B cell (primary cell): ENCODE results near the gene PGP. TPM values are rescaled to one million over a fixed set of nuclear protein-coding genes. Genes with fewer than 3 reads are reported as not detected.
A peak's percentile ranks its signal among the peaks of the same experiment; 100 is the strongest.

ENCODE experiments used
- ATAC-seq: fragments of 200-7000 bp; cut with Tn5 transposase; one replicate; pipeline ENCODE4 v1.10.0; 2021; ENCODE audit warnings: low read depth, mild to moderate bottlenecking, moderate number of reproducible peaks, moderate library complexity
- CTCF ChIA-PET: fragments of 350-600 bp; sonication (Branson Sonifier 250); formaldehyde crosslinking; loops from one replicate; lab custom pipeline; 2021; ENCODE audit warnings: antibody characterized with exemption, inconsistent platforms; lab: Charles Lee
- POLR2A ChIA-PET: fragments of 350-600 bp; sonication (Branson Sonifier 250); formaldehyde crosslinking; loops from one replicate; lab custom pipeline; 2021; ENCODE audit warnings: antibody characterized with exemption; lab: Charles Lee
- DNase-seq: peaks from one replicate; pipeline ENCODE4 v3.0.0; 2013
- H2AFZ ChIP-seq: 2 replicates; pipeline ENCODE4 v1.6.1; 2012; ENCODE audit warnings: mild to moderate bottlenecking, low read depth, low read length; ENCODE audit not compliant: insufficient read depth, poor library complexity, severe bottlenecking
- H3K27ac ChIP-seq, 2 donors: 1 replicate in 1 of 2; 2 replicates in 1 of 2; pipeline ENCODE4 v1.5.1; 2012 to 2013; ENCODE audit warnings: low read length in 2 of 2, mild to moderate bottlenecking in 2 of 2, moderate library complexity in 1 of 2
- H3K27me3 ChIP-seq, 4 experiments: fragments of 200-600 bp in 1 of 4; sonication (generic) in 1 of 4; replicated peaks in 1 of 4; 1 replicate in 2 of 4; 2 replicates in 2 of 4; pipeline versions ENCODE4 v1.6.1 to v1.7.0; 2013 to 2016; ENCODE audit warnings: low read length in 3 of 4, mild to moderate bottlenecking in 2 of 4, mixed read lengths in 1 of 4, moderate library complexity in 1 of 4; ENCODE audit not compliant: insufficient read depth in 4 of 4, control insufficient read depth in 3 of 4; ENCODE audit errors: control extremely low read depth in 1 of 4
- H3K36me3 ChIP-seq, 2 experiments: replicated peaks in 1 of 2; 1 replicate in 1 of 2; 2 replicates in 1 of 2; pipeline versions ENCODE4 v1.6.1 to v1.7.1; 2013; ENCODE audit warnings: low read length in 1 of 2; ENCODE audit not compliant: insufficient read depth in 2 of 2, control insufficient read depth in 1 of 2; ENCODE audit errors: control extremely low read depth in 1 of 2, extremely low read depth in 1 of 2
- H3K4me1 ChIP-seq, 2 donors: fragments of 200-600 bp in 1 of 2; sonication (generic) in 1 of 2; 1 replicate in 1 of 2; 2 replicates in 1 of 2; pipeline versions ENCODE4 v1.5.1 to v1.6.1; 2013 to 2017; ENCODE audit warnings: low read length in 2 of 2; ENCODE audit not compliant: control insufficient read depth in 2 of 2, insufficient read depth in 2 of 2
- H3K4me2 ChIP-seq: replicated peaks from 2 replicates; pipeline ENCODE3; 2012; ENCODE audit warnings: mild to moderate bottlenecking, low read depth, low read length; ENCODE audit not compliant: poor library complexity, severe bottlenecking
- H3K4me3 ChIP-seq, 5 experiments: fragments of 200-600 bp in 1 of 5; sonication (generic) in 1 of 5; 1 replicate in 3 of 5; 2 replicates in 2 of 5; pipeline versions ENCODE4 v1.5.1 to v1.7.0; 2011 to 2016; ENCODE audit warnings: low read length in 4 of 5, mild to moderate bottlenecking in 4 of 5, low read depth in 2 of 5, control low read depth in 1 of 5, moderate library complexity in 1 of 5; ENCODE audit not compliant: insufficient read depth in 1 of 5; ENCODE audit errors: control extremely low read depth in 1 of 5, extremely low read depth in 1 of 5
- H3K79me2 ChIP-seq: fragments of 200-600 bp; sonication (generic); one replicate; pipeline ENCODE4 v1.6.0; 2016; ENCODE audit warnings: low read length; ENCODE audit not compliant: control insufficient read depth, insufficient read depth
- H3K9ac ChIP-seq: fragments of 200-600 bp; sonication (generic); 2 replicates; pipeline ENCODE4 v1.6.1; 2017; ENCODE audit warnings: mild to moderate bottlenecking, low read length, moderate library complexity
- H3K9me3 ChIP-seq, 3 donors: one replicate each; pipeline versions ENCODE4 v1.6.1 to v1.7.1; 2013; ENCODE audit warnings: low read length in 2 of 3; ENCODE audit not compliant: control insufficient read depth in 2 of 3, insufficient read depth in 1 of 3; ENCODE audit errors: control extremely low read depth in 1 of 3
- H4K20me1 ChIP-seq: 2 replicates; pipeline ENCODE4 v1.6.0; 2012; ENCODE audit warnings: mild to moderate bottlenecking, low read length; ENCODE audit not compliant: insufficient read depth, control insufficient read depth, poor library complexity, severe bottlenecking
- H3K27ac Mint-ChIP-seq: one replicate; pipeline ENCODE4 v1.8.0; 2021; ENCODE audit warnings: mixed read lengths
- H3K27me3 Mint-ChIP-seq: one replicate; pipeline ENCODE4 v1.8.0; 2021; ENCODE audit warnings: mixed read lengths
- H3K4me1 Mint-ChIP-seq: one replicate; pipeline ENCODE4 v1.8.0; 2021; ENCODE audit warnings: mixed read lengths
- H3K4me3 Mint-ChIP-seq: one replicate; pipeline ENCODE4 v1.8.0; 2021; ENCODE audit warnings: mixed read lengths
- H3K9me3 Mint-ChIP-seq: one replicate; pipeline ENCODE4 v1.8.0; 2022; ENCODE audit warnings: mixed read lengths; ENCODE audit not compliant: insufficient read depth
- CTCF ChIP-seq: fragments of 200-600 bp; IDR thresholded peaks from one replicate; pipeline ENCODE4 v1.8.0; 2022; ENCODE audit warnings: antibody characterized with exemption, mild to moderate bottlenecking
- EZH2 ChIP-seq: IDR thresholded peaks from 2 replicates; pipeline ENCODE4 v1.6.1; 2012; ENCODE audit warnings: borderline replicate concordance, low read depth, mild to moderate bottlenecking, moderate library complexity, low read length; ENCODE audit not compliant: insufficient read depth, poor library complexity, severe bottlenecking
- WGBS: methylation state at CpG from one replicate; pipeline ENCODE4 v1.1.5; 2013; ENCODE audit warnings: missing lambda C conversion rate; ENCODE audit not compliant: insufficient coverage; 5-methylcytosine and 5-hydroxymethylcytosine counted together
- intact Hi-C: fragments of 100-400 bp; cut with micrococcal nuclease; formaldehyde crosslinking; loops from one replicate; pipeline ENCODE4 v1.10.0; 2022
- polyA plus RNA-seq: library from polyadenylated mRNA; depleted of rRNA; stranded (reverse); fragments of >200 nt; gene quantifications from 2 replicates; pipeline ENCODE4 v1.2.3, GENCODE V29; 2012
- total RNA-seq, 2 donors: library from RNA; stranded (reverse); fragments of 120-200 nt in 1 of 2; gene quantifications; 1 replicate in 1 of 2; 2 replicates in 1 of 2; pipeline versions ENCODE4 v1.2.3 to v1.2.4, GENCODE V29; 2013 to 2022

PGP gene
- total and polyA plus RNA-seq, 2 donors (not counting 1 experiment from before 2014, with no cell fraction given), result 15.4 to 16.5 TPM

- Histone ChIP-seq H3K79me2 (no peaks in the 10 kb centered on the region), H2AFZ (no peak overlapping the region), H3K4me3 (no peak overlapping the region), H3K27me3 (no peaks in the 10 kb centered on the region), H3K9ac (no peak overlapping the region), H3K4me1 (no peaks in the 10 kb centered on the region), H3K9me3 (no peaks in the 10 kb centered on the region), H3K27ac (no peak overlapping the region), H3K36me3 (peaks cover 0 to 22% of the 10 kb centered on the region in 2 experiments), H3K4me2 (no peak overlapping the region), H4K20me1 (no peaks in the 10 kb centered on the region)
- POLR2A ChIA-PET, result no interaction called here
- ATAC-seq (peak; percentile 46), DNase-seq (no peak)
- intact Hi-C loops, result no loop called here
- peaks cover 1% of the 10 kb centered on the region for H3K4me1 Mint-ChIP-seq
- no peaks in the 10 kb centered on the region for H3K9me3 Mint-ChIP-seq
- no peak overlapping the region for H3K27ac Mint-ChIP-seq
- H3K27me3 Mint-ChIP-seq, result no peaks in the 10 kb centered on the region
- TF ChIP-seq CTCF, result no peak
- no peak for TF ChIP-seq EZH2
- CTCF ChIA-PET, result no interaction called here
- no peak overlapping the region for H3K4me3 Mint-ChIP-seq
- 47% methylated on average over 106 of the region's 106 CpGs for WGBS
Observed at GRCh38 chr16:2178321-2179106, 36.1 kb downstream of the PGP start.

GRCh38 chr16:2177561-2177960 is 37.1 kb downstream of the PGP start:
- WGBS, result 98% methylated on average over 15 of the region's 20 CpGs

More at GRCh38 chr16:2177561-2177960, 37.1 kb downstream of the PGP start:
- H3K27ac ChIP-seq, result no peak overlapping the region
- H3K9ac ChIP-seq, result no peak overlapping the region
- H3K27me3 ChIP-seq, result no peaks in the 10 kb centered on the region
- ChIA-PET POLR2A (no interaction called here), CTCF (interaction anchor here (0.5 kb wide), 1 partner anchor 44 kb away, joined by 3 read pairs; no protein-coding TSS in a partner anchor)
- H3K4me2 ChIP-seq, result no peak overlapping the region
- no peaks in the 10 kb centered on the region for H3K79me2 ChIP-seq
- H3K4me1 Mint-ChIP-seq, result no peaks in the 10 kb centered on the region
- no peaks in the 10 kb centered on the region for H3K27me3 Mint-ChIP-seq
- peaks cover 0 to 28% of the 10 kb centered on the region in 2 experiments for H3K36me3 ChIP-seq
- no peaks in the 10 kb centered on the region for H4K20me1 ChIP-seq
- no peaks in the 10 kb centered on the region for H3K4me1 ChIP-seq
- H3K4me3 ChIP-seq, result no peak overlapping the region
- ATAC-seq, result no peak
- no peak for DNase-seq
- no peaks in the 10 kb centered on the region for H3K9me3 Mint-ChIP-seq
- H3K9me3 ChIP-seq, result no peaks in the 10 kb centered on the region
- no peak overlapping the region for H3K27ac Mint-ChIP-seq
- no peak overlapping the region for H3K4me3 Mint-ChIP-seq
- H2AFZ ChIP-seq, result no peak overlapping the region
- intact Hi-C loops, result no loop called here
- TF ChIP-seq EZH2, result no peak
- TF ChIP-seq CTCF, result no peak
